GM12874 (cell line): ENCODE data around the gene MSL3B.
A peak's percentile ranks its signal among the peaks of the same experiment; 100 is the strongest.

ENCODE experiments used
- CTCF ChIP-seq: IDR thresholded peaks from 2 replicates; pipeline ENCODE4 v1.5.1; 2011; ENCODE audit warnings: low read depth, mild to moderate bottlenecking, control low read depth, low read length, moderate library complexity; ENCODE audit not compliant: insufficient read depth

MSL3B gene

GRCh38 chr2:233838251-233838650 is 29.9 kb downstream of the MSL3B start:
- no peak for TF ChIP-seq CTCF

- TF ChIP-seq CTCF = no peak
Measured at GRCh38 chr2:233837694-233838229, 30.4 kb downstream of the MSL3B start.

GRCh38 chr2:233836359-233836758 is 31.8 kb downstream of the MSL3B start:
- no peak for TF ChIP-seq CTCF

GRCh38 chr2:233835230-233836186 is 32.7 kb downstream of the MSL3B start:
- no peak for TF ChIP-seq CTCF

GRCh38 chr2:233833345-233833744 is 34.8 kb downstream of the MSL3B start:
- TF ChIP-seq CTCF = no peak

GRCh38 chr2:233832869-233833311 is 35.3 kb downstream of the MSL3B start:
- TF ChIP-seq CTCF = 0 out of 2 replicates have a peak, but pooled peaks have one; percentile 6

GRCh38 chr2:233832414-233832813 is 35.8 kb downstream of the MSL3B start:
- TF ChIP-seq CTCF = no peak
